Immature natural killer cell (primary cell): ENCODE results near the gene CPOX. TPM values are rescaled to one million over a fixed set of nuclear protein-coding genes. Genes with fewer than 3 reads are reported as not detected.
A peak's percentile ranks its signal among the peaks of the same experiment; 100 is the strongest.

Experiments
- DNase-seq, 3 donors: peaks; one replicate each; pipeline ENCODE4 v3.0.0; 2022; ENCODE audit warnings: mixed read lengths in 1 of 3
- H3K27ac Mint-ChIP-seq, 6 donors: one replicate each; pipeline ENCODE4 v1.8.0; 2020; ENCODE audit warnings: mixed read lengths in 6 of 6, mild to moderate bottlenecking in 5 of 6, inconsistent platforms in 4 of 6, moderate library complexity in 3 of 6
- H3K27me3 Mint-ChIP-seq, 3 donors: one replicate each; pipeline ENCODE4 v1.8.0; 2020 to 2021; ENCODE audit warnings: low read depth in 3 of 3, mild to moderate bottlenecking in 3 of 3, mixed read lengths in 3 of 3, moderate library complexity in 3 of 3, inconsistent platforms in 1 of 3
- H3K36me3 Mint-ChIP-seq, 3 donors: one replicate each; pipeline ENCODE4 v1.8.0; 2020; ENCODE audit warnings: mixed read lengths in 3 of 3, inconsistent platforms in 2 of 3, mild to moderate bottlenecking in 2 of 3
- H3K4me1 Mint-ChIP-seq, 2 donors: one replicate each; pipeline ENCODE4 v1.8.0; 2020; ENCODE audit warnings: inconsistent platforms in 2 of 2, mild to moderate bottlenecking in 2 of 2, mixed read lengths in 2 of 2, moderate library complexity in 1 of 2
- H3K4me3 Mint-ChIP-seq, 5 donors: one replicate each; pipeline ENCODE4 v1.8.0; 2020; ENCODE audit warnings: mild to moderate bottlenecking in 5 of 5, mixed read lengths in 5 of 5, inconsistent platforms in 3 of 5, moderate library complexity in 3 of 5
- H3K9me3 Mint-ChIP-seq, 6 donors: one replicate each; pipeline ENCODE4 v1.8.0; 2020; ENCODE audit warnings: mild to moderate bottlenecking in 6 of 6, mixed read lengths in 6 of 6, inconsistent platforms in 4 of 6, moderate library complexity in 3 of 6
- polyA plus RNA-seq, 3 donors: library from polyadenylated mRNA; unstranded; fragments of 300-500 nt; fragmentation: Illumina TruSeq; gene quantifications; one replicate each; pipeline ENCODE4 v1.2.3, GENCODE V29; 2021

Gene CPOX
- polyA plus RNA-seq, 3 donors from 2014 or later = 2.4 to 4.4 TPM; not detected in 1

DNA sequence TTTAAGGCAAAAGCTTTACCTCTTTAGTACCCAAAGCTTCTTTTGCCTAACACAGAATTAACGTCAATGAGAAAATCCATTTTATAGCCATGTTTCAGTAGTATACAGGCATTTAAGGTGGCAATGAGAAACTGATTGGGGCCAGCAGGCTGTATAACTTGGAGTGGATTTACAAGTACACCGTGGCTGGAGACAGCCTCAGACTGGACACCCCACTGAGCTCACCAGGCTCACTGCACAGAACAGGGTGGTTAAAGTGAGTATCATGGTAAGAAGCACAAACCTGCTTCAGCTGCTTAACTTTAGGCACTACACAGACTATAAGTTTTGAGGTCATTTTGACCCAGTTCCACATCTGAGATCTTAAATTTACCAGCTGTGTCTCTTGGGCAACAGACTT lies 8.9 kb downstream of the CPOX start:
- Mint-ChIP-seq H3K9me3 (no peaks in the 10 kb centered on the region), H3K4me1 (peaks cover 3 to 17% of the 10 kb centered on the region in 2 donors), H3K36me3 (peaks cover 4 to 48% (median 12%) of the 10 kb centered on the region in 3 donors), H3K4me3 (no peak overlapping the region), H3K27me3 (no peaks in the 10 kb centered on the region), H3K27ac (no peak overlapping the region)
- DNase-seq = no peak

DNA sequence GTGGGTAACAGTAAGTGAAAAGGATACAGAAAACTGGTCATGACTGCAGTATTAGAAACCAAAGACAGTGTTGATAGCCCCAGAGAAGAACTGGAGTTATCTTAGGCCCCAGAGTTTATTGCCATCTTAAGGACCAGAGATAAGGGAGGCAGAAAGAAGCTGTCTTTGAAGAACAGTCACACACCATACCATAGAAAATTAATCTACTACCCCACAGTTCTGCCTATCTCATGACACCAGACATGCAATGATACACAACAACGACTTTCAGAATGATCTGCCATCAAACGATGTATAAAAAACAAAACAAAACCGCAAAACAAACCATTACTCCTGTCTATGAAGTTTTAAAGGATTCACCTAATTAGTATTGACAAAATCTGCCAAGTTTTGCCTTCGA lies 9.6 kb downstream of the CPOX start:
- peaks cover 5 to 48% (median 12%) of the 10 kb centered on the region in 3 donors for H3K36me3 Mint-ChIP-seq
- peak overlapping the region in 1 of 6 donors; percentile 23 for H3K27ac Mint-ChIP-seq
- H3K9me3 Mint-ChIP-seq = no peaks in the 10 kb centered on the region
- H3K4me1 Mint-ChIP-seq = peaks cover 0 to 11% of the 10 kb centered on the region in 2 donors
- no peak for DNase-seq
- no peak overlapping the region for H3K4me3 Mint-ChIP-seq
- no peaks in the 10 kb centered on the region for H3K27me3 Mint-ChIP-seq

DNA sequence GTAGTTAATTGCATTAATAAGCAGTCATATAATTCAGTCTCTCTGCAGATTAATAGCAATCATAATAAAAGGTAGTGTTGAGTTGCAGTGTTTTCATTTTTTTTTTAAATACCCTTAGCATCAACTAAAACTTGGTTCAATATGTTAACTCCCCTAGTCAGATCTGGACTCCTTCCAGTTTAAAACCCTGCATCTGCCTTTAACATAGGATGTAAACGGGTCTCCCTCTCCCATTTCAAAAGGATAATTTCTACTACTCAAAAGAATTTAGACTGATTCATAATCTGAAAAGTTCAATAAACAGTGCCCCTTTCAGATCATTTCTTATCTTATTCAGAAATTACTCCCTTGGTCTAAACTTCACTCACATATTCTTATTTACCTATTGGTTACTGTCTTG lies 11.4 kb downstream of the CPOX start:
- Mint-ChIP-seq H3K27me3 (no peaks in the 10 kb centered on the region), H3K36me3 (peaks cover 15 to 45% (median 19%) of the 10 kb centered on the region in 3 donors), H3K4me1 (no peaks in the 10 kb centered on the region), H3K27ac (peak overlapping the region in 1 of 6 donors; percentile 25), H3K4me3 (no peak overlapping the region), H3K9me3 (no peaks in the 10 kb centered on the region)
- DNase-seq = no peak

DNA sequence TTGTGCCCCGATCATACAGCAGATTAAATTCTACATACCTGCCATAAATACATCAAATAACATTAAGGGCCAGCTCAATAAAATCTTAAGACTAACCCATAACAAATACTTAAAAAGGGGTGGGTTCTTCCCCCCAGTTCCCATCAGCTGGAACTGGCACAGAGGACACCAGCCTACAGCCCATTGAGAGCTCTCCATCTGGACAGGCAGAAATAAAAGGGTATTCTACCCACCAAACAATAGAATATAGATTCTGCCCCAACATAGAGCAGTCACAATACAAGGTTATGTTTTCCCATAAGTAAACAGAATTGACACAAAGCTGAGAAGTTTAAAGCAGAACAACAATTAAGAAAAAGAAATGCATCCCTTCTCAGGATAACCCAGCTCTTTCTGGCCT lies 11.9 kb downstream of the CPOX start:
- Mint-ChIP-seq H3K9me3 (no peaks in the 10 kb centered on the region), H3K4me3 (no peak overlapping the region), H3K27ac (peak overlapping the region in 1 of 6 donors; percentile 25), H3K4me1 (no peaks in the 10 kb centered on the region), H3K27me3 (no peaks in the 10 kb centered on the region), H3K36me3 (peaks cover 15 to 51% (median 24%) of the 10 kb centered on the region in 3 donors)
- no peak for DNase-seq

DNA sequence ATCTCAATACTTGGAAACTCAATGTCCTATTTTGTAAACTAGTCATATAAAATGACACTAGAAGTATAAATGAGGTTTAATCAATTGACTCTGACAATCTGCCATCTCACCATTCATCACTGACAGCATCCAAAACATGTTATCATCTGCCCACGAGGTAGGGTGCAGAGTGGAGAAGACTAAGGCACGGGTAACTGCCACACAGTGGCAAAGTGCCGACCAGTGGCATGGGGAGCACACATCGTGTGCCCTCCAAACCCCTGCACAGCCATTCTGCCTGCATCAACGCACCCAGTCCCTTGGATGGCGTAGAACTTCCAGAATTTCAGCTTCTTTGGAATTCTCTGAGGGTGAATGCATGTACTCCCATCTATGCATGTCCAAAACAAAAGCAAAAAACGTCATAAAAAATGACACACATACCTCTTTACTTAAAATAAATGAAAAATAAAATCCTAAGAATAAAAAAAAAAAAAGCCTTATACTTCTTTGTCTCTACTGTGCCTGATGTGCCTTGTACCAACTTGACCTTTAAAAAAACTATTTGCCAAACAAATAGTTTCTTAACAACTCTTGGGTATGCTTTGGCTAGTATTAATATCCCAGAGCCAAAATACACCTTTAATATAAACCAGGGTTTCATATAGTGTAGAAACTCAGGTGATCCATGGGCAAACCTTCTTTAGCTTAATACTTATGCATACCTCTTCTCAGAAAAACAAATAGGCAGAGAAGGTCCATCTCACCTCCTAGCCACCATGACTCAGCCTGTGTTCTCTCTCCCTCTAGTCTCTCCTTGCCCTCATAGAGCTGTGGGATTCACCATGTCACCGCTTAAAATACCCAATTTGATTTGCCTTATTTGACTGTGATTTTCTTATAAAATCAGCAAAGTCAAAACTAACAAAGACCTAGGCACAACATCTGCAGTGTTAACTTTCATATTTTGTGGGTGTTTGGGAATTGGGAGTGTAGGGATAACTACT lies 12.7 kb downstream of the CPOX start:
- no peak for DNase-seq
- no peaks in the 10 kb centered on the region for H3K9me3 Mint-ChIP-seq
- peaks cover 15 to 50% (median 21%) of the 10 kb centered on the region in 3 donors for H3K36me3 Mint-ChIP-seq
- H3K27ac Mint-ChIP-seq = no peak overlapping the region
- H3K27me3 Mint-ChIP-seq = no peaks in the 10 kb centered on the region
- H3K4me1 Mint-ChIP-seq = no peaks in the 10 kb centered on the region
- no peak overlapping the region for H3K4me3 Mint-ChIP-seq

DNA sequence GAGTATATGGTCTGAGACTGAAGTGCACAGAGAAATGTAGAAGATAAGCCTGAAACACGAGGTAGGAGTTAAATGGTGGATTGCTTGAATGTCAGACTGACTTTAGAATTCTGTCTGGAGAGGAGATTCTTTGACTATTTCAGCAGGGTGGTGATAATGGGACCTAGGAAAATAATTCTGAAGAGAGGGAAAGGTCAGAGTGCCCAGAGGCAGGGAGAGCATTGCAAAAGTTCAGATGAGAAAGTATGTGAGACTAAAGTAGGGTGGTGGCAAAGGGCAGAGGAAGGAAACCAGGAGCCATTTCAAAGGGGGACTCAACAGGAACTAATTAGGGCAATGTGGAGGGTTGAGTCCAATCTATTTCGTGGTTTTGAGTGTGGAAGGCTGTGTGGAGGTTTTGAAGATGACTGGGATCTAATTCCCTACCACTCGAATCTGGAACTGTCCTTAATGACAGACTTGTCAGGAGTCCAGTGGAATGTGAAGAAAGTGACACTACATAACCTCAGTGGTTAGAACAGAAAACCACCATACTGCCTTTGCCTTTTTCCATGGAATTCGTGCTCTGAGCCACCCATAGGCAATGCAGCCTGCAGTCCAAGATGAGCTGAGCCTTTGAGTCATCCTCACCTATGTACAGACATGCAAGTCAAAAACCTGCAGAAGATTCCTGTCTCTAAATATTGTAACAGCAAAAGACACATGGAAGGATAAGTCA lies 16.1 kb downstream of the CPOX start:
- Mint-ChIP-seq H3K36me3 (peaks cover 12 to 34% (median 15%) of the 10 kb centered on the region in 3 donors), H3K4me1 (peaks cover 6 to 15% of the 10 kb centered on the region in 2 donors), H3K9me3 (no peaks in the 10 kb centered on the region), H3K27me3 (peaks cover 0 to 2% (median 0%) of the 10 kb centered on the region in 3 donors), H3K27ac (peak overlapping the region in 4 of 6 donors; percentile 26 to 42 (median 36)), H3K4me3 (no peak overlapping the region)
- no peak for DNase-seq

DNA sequence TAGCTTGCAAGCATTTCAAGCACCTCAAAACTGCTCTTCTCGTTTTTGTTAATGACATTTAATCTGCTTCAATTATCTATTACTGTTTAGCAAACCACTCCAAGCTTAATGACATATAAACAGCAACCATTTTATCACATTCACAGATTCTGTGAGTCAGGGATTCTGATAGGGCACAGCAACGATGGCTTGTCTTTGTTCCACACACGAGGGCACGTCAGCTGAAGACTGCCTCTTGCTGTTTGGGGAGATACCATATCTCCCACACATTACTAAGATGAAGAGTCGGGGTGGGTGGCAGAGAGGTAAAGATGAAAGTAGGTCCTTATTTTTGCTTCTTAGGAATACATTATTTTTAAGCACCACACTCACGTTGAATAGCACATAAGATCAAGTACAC lies 19.3 kb downstream of the CPOX start:
- H3K9me3 Mint-ChIP-seq = no peaks in the 10 kb centered on the region
- H3K36me3 Mint-ChIP-seq = peaks cover 12 to 21% (median 14%) of the 10 kb centered on the region in 3 donors
- no peak for DNase-seq
- H3K27ac Mint-ChIP-seq = no peak overlapping the region
- peaks cover 11 to 22% of the 10 kb centered on the region in 2 donors for H3K4me1 Mint-ChIP-seq
- H3K4me3 Mint-ChIP-seq = no peak overlapping the region
- H3K27me3 Mint-ChIP-seq = peaks cover 0 to 4% (median 0%) of the 10 kb centered on the region in 3 donors

DNA sequence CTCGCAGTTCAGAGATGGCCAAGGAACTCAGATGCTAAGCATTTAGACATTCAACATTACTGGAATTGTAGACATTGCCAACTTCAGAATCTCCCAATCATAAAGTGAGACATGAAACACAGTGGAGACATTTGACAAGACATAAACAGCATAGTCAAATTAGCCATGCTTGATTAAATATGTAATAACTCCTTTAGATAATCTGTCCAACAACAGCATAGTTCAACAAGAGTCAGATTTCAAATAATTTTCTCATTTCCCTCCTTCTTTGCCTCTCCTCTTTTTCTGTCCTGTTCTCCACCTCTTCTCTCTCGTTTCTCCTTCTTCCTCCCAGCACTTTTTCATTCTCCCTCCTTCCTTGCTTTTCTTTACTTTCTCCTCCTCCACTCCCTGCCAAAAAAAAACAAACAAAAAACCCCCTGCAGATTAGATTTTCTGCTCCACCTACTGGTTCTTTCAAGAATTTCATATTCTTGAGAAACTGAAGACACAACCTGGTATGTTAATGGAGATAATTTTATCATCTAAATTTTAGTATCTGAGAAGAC lies 20.2 kb downstream of the CPOX start:
- Mint-ChIP-seq H3K4me3 (peak overlapping the region in 1 of 5 donors; percentile 40), H3K27ac (peak overlapping the region in 4 of 6 donors; percentile 30 to 74 (median 56)), H3K27me3 (peaks cover 0 to 4% (median 0%) of the 10 kb centered on the region in 3 donors), H3K4me1 (peaks cover 18 to 31% of the 10 kb centered on the region in 2 donors), H3K36me3 (peaks cover 6 to 18% (median 12%) of the 10 kb centered on the region in 3 donors), H3K9me3 (no peaks in the 10 kb centered on the region)
- DNase-seq = peak in 2 of 3 donors; percentile 28

DNA sequence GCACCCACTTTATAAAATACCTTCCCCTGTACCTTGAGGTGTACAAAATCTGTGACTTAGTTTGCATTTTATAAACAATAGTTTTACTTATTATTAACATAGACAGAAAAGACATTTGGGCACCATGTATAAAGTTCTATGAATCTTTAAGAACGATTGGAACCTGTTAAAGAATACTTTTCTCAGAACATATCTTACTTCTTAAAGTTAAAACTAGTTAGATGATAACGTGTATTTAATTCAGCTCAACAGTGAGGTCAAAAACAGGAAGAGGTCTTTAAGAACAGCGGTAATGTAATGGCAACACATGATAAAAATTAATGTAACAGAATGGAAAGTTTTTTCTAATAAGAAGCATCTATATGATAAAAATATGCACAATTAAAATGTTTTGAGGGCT lies 25.0 kb downstream of the CPOX start:
- H3K27ac Mint-ChIP-seq = peak overlapping the region; percentile 70 to 94 (median 92)
- peaks cover 63 to 75% of the 10 kb centered on the region in 2 donors for H3K4me1 Mint-ChIP-seq
- DNase-seq = no peak
- H3K9me3 Mint-ChIP-seq = no peaks in the 10 kb centered on the region
- H3K36me3 Mint-ChIP-seq = no peaks in the 10 kb centered on the region
- H3K4me3 Mint-ChIP-seq = peak overlapping the region; percentile 38 to 81 (median 71)
- peaks cover 2 to 17% (median 5%) of the 10 kb centered on the region in 3 donors for H3K27me3 Mint-ChIP-seq

DNA sequence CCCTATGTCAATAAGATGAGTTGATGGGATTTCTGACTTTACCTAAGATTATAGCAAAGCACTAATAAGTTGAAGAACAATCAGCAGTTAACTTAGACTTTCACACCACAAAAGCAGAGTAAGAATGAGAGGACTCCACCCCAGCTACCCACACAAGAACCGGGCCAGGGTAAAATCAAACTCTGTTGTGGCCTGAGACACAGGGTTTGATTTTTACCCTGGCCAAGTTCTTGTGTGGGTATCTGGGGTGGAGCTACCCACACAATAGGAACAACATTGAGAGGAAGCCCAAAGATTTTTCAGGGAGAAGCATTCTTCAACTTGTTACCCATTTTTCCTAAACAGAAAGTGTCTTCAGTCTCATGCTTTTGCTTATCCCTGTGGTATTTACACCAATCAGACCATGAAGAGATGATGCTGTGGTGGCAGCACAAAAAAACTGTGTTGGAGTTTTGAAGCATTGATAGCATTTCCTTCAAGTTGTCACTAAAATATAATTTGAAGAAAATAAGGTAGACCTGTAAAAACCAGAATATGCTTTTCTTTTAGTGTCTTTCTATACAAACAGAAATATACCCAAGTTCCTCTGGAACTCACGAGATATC lies 25.6 kb downstream of the CPOX start:
- peaks cover 2 to 17% (median 5%) of the 10 kb centered on the region in 3 donors for H3K27me3 Mint-ChIP-seq
- H3K36me3 Mint-ChIP-seq = no peaks in the 10 kb centered on the region
- DNase-seq = peak in 2 of 3 donors; percentile 29 to 38
- no peaks in the 10 kb centered on the region for H3K9me3 Mint-ChIP-seq
- peaks cover 65 to 75% of the 10 kb centered on the region in 2 donors for H3K4me1 Mint-ChIP-seq
- peak overlapping the region; percentile 70 to 94 (median 92) for H3K27ac Mint-ChIP-seq
- H3K4me3 Mint-ChIP-seq = peak overlapping the region; percentile 51 to 81 (median 71)

DNA sequence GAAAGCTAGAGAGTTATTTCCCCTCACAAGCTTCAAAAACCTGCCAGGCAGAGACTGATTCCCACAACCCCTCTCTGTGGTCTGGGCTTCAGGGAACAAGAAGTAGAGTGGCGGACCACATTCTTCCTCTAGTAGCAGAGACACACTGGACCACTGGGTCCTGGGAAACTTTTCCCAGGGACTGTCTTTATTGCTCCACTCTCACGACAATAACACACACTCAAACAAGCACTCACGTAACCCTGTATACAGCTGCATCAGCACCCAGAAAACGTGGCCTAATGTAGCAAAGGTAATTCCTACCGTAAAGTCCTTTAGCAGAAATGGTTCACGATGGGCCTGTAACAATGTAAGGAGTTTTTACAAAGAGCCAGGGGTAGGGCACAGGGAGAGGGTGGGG lies 27.6 kb downstream of the CPOX start:
- H3K36me3 Mint-ChIP-seq = no peaks in the 10 kb centered on the region
- peak overlapping the region; percentile 88 to 91 (median 90) for H3K27ac Mint-ChIP-seq
- H3K4me1 Mint-ChIP-seq = peaks cover 75 to 90% of the 10 kb centered on the region in 2 donors
- peak overlapping the region in 2 of 5 donors; percentile 39 to 56 for H3K4me3 Mint-ChIP-seq
- DNase-seq = no peak
- no peaks in the 10 kb centered on the region for H3K9me3 Mint-ChIP-seq
- H3K27me3 Mint-ChIP-seq = peaks cover 2 to 17% (median 5%) of the 10 kb centered on the region in 3 donors

DNA sequence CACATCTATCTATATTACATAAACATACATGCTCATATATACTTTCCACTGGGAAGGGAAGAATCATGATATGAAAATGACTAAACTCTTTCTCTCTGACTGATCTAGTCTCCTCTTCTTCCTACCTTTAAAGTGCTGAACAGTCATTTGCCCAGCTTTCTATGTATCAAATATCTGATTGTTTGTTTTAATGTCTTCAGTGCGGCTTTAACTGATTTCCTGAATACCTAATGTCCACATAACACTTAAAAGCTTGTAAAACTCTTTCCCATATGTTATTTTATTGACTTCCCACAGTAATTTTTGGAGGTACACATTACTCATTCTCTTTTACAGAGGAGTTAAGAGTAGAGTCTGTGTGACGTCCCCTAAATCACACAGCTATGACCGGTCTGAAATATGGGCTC lies 28.2 kb downstream of the CPOX start:
- no peaks in the 10 kb centered on the region for H3K9me3 Mint-ChIP-seq
- no peak for DNase-seq
- peaks cover 77 to 92% of the 10 kb centered on the region in 2 donors for H3K4me1 Mint-ChIP-seq
- peaks cover 2 to 14% (median 5%) of the 10 kb centered on the region in 3 donors for H3K27me3 Mint-ChIP-seq
- H3K27ac Mint-ChIP-seq = peak overlapping the region; percentile 88 to 91 (median 90)
- H3K4me3 Mint-ChIP-seq = peak overlapping the region in 4 of 5 donors; percentile 31 to 62 (median 52)
- no peaks in the 10 kb centered on the region for H3K36me3 Mint-ChIP-seq
